CD14-positive monocyte (primary cell): ENCODE measurements around the gene UQCRH. TPM values are rescaled to one million over a fixed set of nuclear protein-coding genes. Genes with fewer than 3 reads are reported as not detected.

Experiments used
- DNase-seq, 3 donors: peaks; one replicate each; pipeline ENCODE4 v3.0.0-alpha.2; 2011 to 2022
- H2AFZ ChIP-seq: 2 replicates; pipeline ENCODE4 v1.6.0; 2012; ENCODE audit warnings: mild to moderate bottlenecking, low read depth, low read length, inconsistent platforms; ENCODE audit not compliant: insufficient read depth, poor library complexity, severe bottlenecking
- H3K27ac ChIP-seq, 2 donors: 1 replicate in 1 of 2; 2 replicates in 1 of 2; pipeline ENCODE4 v1.5.1; 2012 to 2013; ENCODE audit warnings: low read length in 2 of 2, control low read depth in 1 of 2, inconsistent platforms in 1 of 2, low read depth in 1 of 2, mild to moderate bottlenecking in 1 of 2
- H3K27me3 ChIP-seq, 2 donors: one replicate each; pipeline versions ENCODE4 v1.6.0 to v1.6.1; 2011 to 2013; ENCODE audit warnings: low read length in 2 of 2; ENCODE audit not compliant: control insufficient read depth in 2 of 2, insufficient read depth in 2 of 2
- H3K36me3 ChIP-seq, 2 donors: replicated peaks in 1 of 2; 1 replicate in 1 of 2; 2 replicates in 1 of 2; pipeline versions ENCODE4 v1.5.1 to v1.6.1; 2012 to 2013; ENCODE audit warnings: low read length in 2 of 2, control low read depth in 1 of 2, inconsistent platforms in 1 of 2, mild to moderate bottlenecking in 1 of 2; ENCODE audit not compliant: insufficient read depth in 2 of 2, control insufficient read depth in 1 of 2
- H3K4me1 ChIP-seq, 2 donors: 1 replicate in 1 of 2; 2 replicates in 1 of 2; pipeline versions ENCODE4 v1.5.1 to v1.6.1; 2012 to 2013; ENCODE audit warnings: low read length in 2 of 2, control low read depth in 1 of 2, inconsistent platforms in 1 of 2, mild to moderate bottlenecking in 1 of 2, moderate library complexity in 1 of 2; ENCODE audit not compliant: insufficient read depth in 2 of 2, control insufficient read depth in 1 of 2
- H3K4me2 ChIP-seq: replicated peaks from 2 replicates; pipeline ENCODE3; 2012; ENCODE audit warnings: low read length, moderate library complexity, mild to moderate bottlenecking; ENCODE audit not compliant: poor library complexity, severe bottlenecking; ENCODE audit errors: extremely low read depth
- H3K4me3 ChIP-seq, 3 experiments: fragments of 200-600 bp in 1 of 3; sonication (generic) in 1 of 3; replicated peaks in 1 of 3; 1 replicate in 2 of 3; 2 replicates in 1 of 3; pipeline ENCODE4 v1.5.1; 2011 to 2013; ENCODE audit warnings: low read length in 3 of 3, mild to moderate bottlenecking in 3 of 3, control low read depth in 2 of 3, low read depth in 2 of 3, inconsistent platforms in 1 of 3, moderate library complexity in 1 of 3
- H3K79me2 ChIP-seq: 2 replicates; pipeline ENCODE4 v1.6.0; 2012; ENCODE audit warnings: mild to moderate bottlenecking, control low read depth, inconsistent platforms, low read length, moderate library complexity; ENCODE audit not compliant: insufficient read depth
- H3K9ac ChIP-seq: 2 replicates; pipeline ENCODE4 v1.6.0; 2017; ENCODE audit warnings: low read length, mild to moderate bottlenecking; ENCODE audit not compliant: insufficient read depth, poor library complexity, severe bottlenecking
- H3K9me3 ChIP-seq, 2 donors: replicated peaks in 1 of 2; 1 replicate in 1 of 2; 2 replicates in 1 of 2; pipeline versions ENCODE4 v1.5.1 to v1.6.1; 2012 to 2013; ENCODE audit warnings: low read length in 2 of 2, control low read depth in 1 of 2; ENCODE audit not compliant: control insufficient read depth in 1 of 2, insufficient read depth in 1 of 2
- H4K20me1 ChIP-seq: 2 replicates; pipeline ENCODE4 v1.6.0; 2012; ENCODE audit warnings: mild to moderate bottlenecking, low read length, control low read depth, moderate library complexity; ENCODE audit not compliant: insufficient read depth
- H3K27ac Mint-ChIP-seq, 7 donors: one replicate each; pipeline ENCODE4 v1.8.0; 2020; ENCODE audit warnings: mild to moderate bottlenecking in 7 of 7, mixed read lengths in 7 of 7, moderate library complexity in 6 of 7, inconsistent platforms in 2 of 7
- H3K27me3 Mint-ChIP-seq, 3 donors: one replicate each; pipeline ENCODE4 v1.8.0; 2021 to 2022; ENCODE audit warnings: low read depth in 3 of 3, mild to moderate bottlenecking in 3 of 3, mixed read lengths in 3 of 3, moderate library complexity in 3 of 3, inconsistent platforms in 1 of 3
- H3K36me3 Mint-ChIP-seq, 2 donors: one replicate each; pipeline ENCODE4 v1.8.0; 2020; ENCODE audit warnings: mixed read lengths in 2 of 2, inconsistent platforms in 1 of 2, mild to moderate bottlenecking in 1 of 2
- H3K4me1 Mint-ChIP-seq: one replicate; pipeline ENCODE4 v1.8.0; 2020; ENCODE audit warnings: mild to moderate bottlenecking, mixed read lengths
- H3K4me3 Mint-ChIP-seq, 2 donors: one replicate each; pipeline ENCODE4 v1.8.0; 2020; ENCODE audit warnings: mild to moderate bottlenecking in 2 of 2, mixed read lengths in 2 of 2, moderate library complexity in 1 of 2
- H3K9me3 Mint-ChIP-seq, 7 donors: one replicate each; pipeline ENCODE4 v1.8.0; 2020 to 2022; ENCODE audit warnings: mixed read lengths in 7 of 7, mild to moderate bottlenecking in 6 of 7, moderate library complexity in 6 of 7, inconsistent platforms in 2 of 7
- CTCF ChIP-seq: fragments of 200-600 bp; IDR thresholded peaks from one replicate; pipeline ENCODE4 v1.8.0; 2022; ENCODE audit warnings: antibody characterized with exemption, mild to moderate bottlenecking
- WGBS: methylation state at CpG from one replicate; pipeline ENCODE4 v1.1.5; 2013; ENCODE audit warnings: missing lambda C conversion rate; ENCODE audit not compliant: insufficient coverage; 5-methylcytosine and 5-hydroxymethylcytosine counted together
- intact Hi-C, 2 donors: fragments of 100-400 bp; cut with micrococcal nuclease; formaldehyde crosslinking; loops; one replicate each; pipeline versions ENCODE4 v1.15.0 to v1.15.1; 2023
- polyA plus RNA-seq, 3 donors: library from polyadenylated mRNA; depleted of rRNA in 1 of 3; unstranded in 2 of 3; stranded (reverse) in 1 of 3; fragments of 300-500 nt in 2 of 3; fragments of >200 nt in 1 of 3; fragmentation: Illumina TruSeq in 2 of 3; gene quantifications; 1 replicate in 2 of 3; 2 replicates in 1 of 3; pipeline ENCODE4 v1.2.3, GENCODE V29; 2012 to 2021

Gene UQCRH
- polyA plus RNA-seq, 3 donors, result 261 to 341 (median 266) TPM

DNA sequence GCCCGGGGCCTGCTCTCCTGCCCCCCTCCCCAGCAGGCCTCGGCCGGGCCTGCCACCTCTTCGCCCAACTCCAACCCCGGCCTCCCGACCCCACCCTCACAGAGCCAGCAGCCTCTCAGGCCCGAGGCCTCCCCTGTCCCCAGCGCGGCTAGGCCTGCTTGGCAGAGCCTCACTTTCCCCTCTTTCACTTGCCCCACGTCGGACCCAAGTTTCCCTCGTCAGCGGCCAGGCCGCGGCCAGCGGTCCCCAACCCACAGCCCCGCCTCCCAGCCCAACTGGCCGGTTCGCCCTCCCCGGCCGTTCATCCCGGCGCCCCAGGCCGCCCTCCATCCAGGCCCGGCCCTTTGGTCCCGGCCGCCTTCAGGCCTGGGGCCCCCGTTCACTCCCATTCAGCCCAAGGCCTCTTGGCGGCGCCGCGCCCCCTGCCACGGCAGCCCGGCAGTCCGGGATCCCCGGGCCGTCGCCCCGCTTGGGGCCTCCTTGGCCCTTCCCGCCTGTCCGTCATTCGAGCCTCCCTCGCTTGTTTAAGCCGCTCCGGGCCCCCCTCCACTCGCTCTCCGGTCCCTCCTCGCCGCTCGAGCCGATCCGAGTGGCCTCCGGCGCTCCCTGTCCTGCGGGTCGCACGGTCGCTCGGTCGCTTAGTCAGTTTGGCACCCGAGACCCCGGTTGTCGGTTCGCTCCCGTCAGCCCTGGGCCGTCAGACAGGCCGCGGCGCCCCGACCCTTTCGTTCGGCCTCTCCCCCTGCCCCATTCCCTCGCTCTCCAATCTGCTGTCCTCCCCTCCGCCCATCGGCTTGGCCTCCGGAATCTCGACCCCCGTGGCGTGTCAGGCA, 1.5 kb upstream of the UQCRH start:
- peak overlapping the region; percentile 91 to 99 (median 97) for H3K4me3 ChIP-seq
- H3K79me2 ChIP-seq, result peaks cover 91% of the 10 kb centered on the region
- no peak for TF ChIP-seq CTCF
- no peaks in the 10 kb centered on the region for H3K9me3 Mint-ChIP-seq
- peak overlapping the region; percentile 97 for H3K9ac ChIP-seq
- H3K4me2 ChIP-seq, result peak overlapping the region; percentile 99
- peak overlapping the region; percentile 88 to 94 for H3K27ac ChIP-seq
- DNase-seq, result peak; percentile 23 to 47 (median 32)
- peak overlapping the region; percentile 95 for H2AFZ ChIP-seq
- WGBS, result under 1% methylated on average over 79 of the region's 79 CpGs
- H3K27me3 Mint-ChIP-seq, result peaks cover 0 to 2% (median 0%) of the 10 kb centered on the region in 3 donors
- H3K4me1 ChIP-seq, result peaks cover 27 to 40% of the 10 kb centered on the region in 2 donors
- peaks cover 10 to 17% of the 10 kb centered on the region in 2 donors for H3K36me3 ChIP-seq
- intact Hi-C loops, result loop anchor here (2.0 to 5.0 kb wide), 3 partner anchors 40 to 55 kb away; partner anchors contain the start of genes RAD54L (in 2 of the 2) and NSUN4 (in 1 of the 2)
- no peaks in the 10 kb centered on the region for H3K9me3 ChIP-seq
- H3K36me3 Mint-ChIP-seq, result peaks cover 11 to 25% of the 10 kb centered on the region in 2 donors
- H4K20me1 ChIP-seq, result peaks cover 38% of the 10 kb centered on the region
- H3K27ac Mint-ChIP-seq, result peak overlapping the region; percentile 94 to 99 (median 95)
- H3K4me1 Mint-ChIP-seq, result peaks cover 37% of the 10 kb centered on the region
- H3K4me3 Mint-ChIP-seq, result peak overlapping the region; percentile 97 to 99
- H3K27me3 ChIP-seq, result no peaks in the 10 kb centered on the region

DNA sequence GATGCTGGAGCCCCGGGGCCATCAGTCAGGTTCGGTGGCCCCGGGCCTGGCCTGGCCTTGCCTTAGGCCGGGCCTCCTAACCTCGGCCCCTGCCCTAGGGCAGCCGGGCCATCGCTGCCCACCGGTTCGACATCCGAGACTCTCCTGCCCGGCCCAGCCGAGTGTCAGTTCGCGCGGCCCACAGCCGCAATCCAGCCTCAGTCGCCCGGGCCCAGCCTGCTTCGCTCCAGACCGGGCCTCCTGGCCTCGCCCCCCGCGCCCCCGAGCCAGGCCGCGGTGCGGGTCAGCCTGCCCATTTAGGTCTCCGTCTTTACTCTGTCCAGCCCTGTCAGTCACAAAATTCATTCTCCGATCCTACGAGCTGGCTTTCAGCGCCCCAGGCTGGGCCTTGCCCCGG, 859 bp upstream of the UQCRH start:
- Histone ChIP-seq H4K20me1 (peaks cover 44% of the 10 kb centered on the region), H3K9me3 (no peaks in the 10 kb centered on the region), H3K4me1 (peaks cover 32 to 46% of the 10 kb centered on the region in 2 donors), H3K79me2 (peaks cover 95% of the 10 kb centered on the region), H3K4me3 (peak overlapping the region; percentile 91 to 99 (median 97)), H3K27me3 (no peaks in the 10 kb centered on the region), H3K27ac (peak overlapping the region; percentile 88 to 94), H2AFZ (peak overlapping the region; percentile 95), H3K36me3 (peaks cover 4 to 10% of the 10 kb centered on the region in 2 donors), H3K4me2 (peak overlapping the region; percentile 99), H3K9ac (peak overlapping the region; percentile 97)
- TF ChIP-seq CTCF, result no peak
- H3K9me3 Mint-ChIP-seq, result no peaks in the 10 kb centered on the region
- 0% methylated on average over 31 of the region's 32 CpGs for WGBS
- H3K36me3 Mint-ChIP-seq, result peaks cover 6 to 23% of the 10 kb centered on the region in 2 donors
- H3K27ac Mint-ChIP-seq, result peak overlapping the region; percentile 94 to 99 (median 95)
- H3K4me3 Mint-ChIP-seq, result peak overlapping the region; percentile 97 to 99
- peaks cover 0 to 2% (median 0%) of the 10 kb centered on the region in 3 donors for H3K27me3 Mint-ChIP-seq
- peak; percentile 5 to 24 (median 7) for DNase-seq
- intact Hi-C loops, result loop anchor here (1.0 to 5.0 kb wide), 4 partner anchors 39 to 56 kb away; partner anchors contain the start of genes RAD54L (in 2 of the 2) and NSUN4 (in 1 of the 2)
- H3K4me1 Mint-ChIP-seq, result peaks cover 44% of the 10 kb centered on the region
